ENCODE measurements around the gene SMC6. TPM values are rescaled to one million over a fixed set of nuclear protein-coding genes. Genes with fewer than 3 reads are reported as not detected.

SMC6 gene
- polyA plus RNA-seq, 1 donor from 2014 or later, result 20.1 TPM

GRCh38 chr2:17660219-17660618 is 93.4 kb downstream of the SMC6 start:
- no peak overlapping the region for H3K4me3 ChIP-seq (ENCODE audit: low read length)
- no peaks in the 10 kb centered on the region for H3K36me3 ChIP-seq (ENCODE audit: insufficient read depth, low read length)
- H3K4me2 ChIP-seq (ENCODE audit: low read length), result no peak overlapping the region
- H3K27ac ChIP-seq (ENCODE audit: low read length), result no peak overlapping the region
- H3K9me3 ChIP-seq (ENCODE audit: low read length), result no peaks in the 10 kb centered on the region
- H3K9me2 ChIP-seq (ENCODE audit: insufficient read depth, low read length), result no peaks in the 10 kb centered on the region
- H4K20me1 ChIP-seq (ENCODE audit: insufficient read depth), result no peaks in the 10 kb centered on the region
- H3F3A ChIP-seq (ENCODE audit: insufficient read depth, low read length, poor library complexity, severe bottlenecking), result no peaks in the 10 kb centered on the region
- H2AFZ ChIP-seq (ENCODE audit: low read depth, low read length), result no peak overlapping the region
- H3K9ac ChIP-seq (ENCODE audit: low read length), result no peak overlapping the region
- no peaks in the 10 kb centered on the region for H3K79me2 ChIP-seq (replicated peaks; ENCODE audit: insufficient read depth, low read length)
- TF ChIP-seq POLR2AphosphoS5 (IDR thresholded peaks at IDR 0.05), result no peak
- no peak for TF ChIP-seq MXI1 (conservative IDR thresholded peaks at IDR 0.05; ENCODE audit: poor library complexity, severe bottlenecking)
- TF ChIP-seq RAD21 (conservative IDR thresholded peaks at IDR 0.05), result no peak
- TF ChIP-seq EZH2 (IDR thresholded peaks at IDR 0.05; ENCODE audit: borderline replicate concordance, insufficient read depth, low read length, poor library complexity, severe bottlenecking), result no peak
- no peak for TF ChIP-seq REST (IDR thresholded peaks at IDR 0.05; ENCODE audit: borderline replicate concordance)
- no peak for TF ChIP-seq CTCF (IDR thresholded peaks at IDR 0.05; ENCODE audit: poor library complexity, severe bottlenecking)
- TF ChIP-seq SMC3 (conservative IDR thresholded peaks at IDR 0.05; ENCODE audit: poor library complexity), result no peak
- TF ChIP-seq EP300 (conservative IDR thresholded peaks at IDR 0.05; ENCODE audit: poor library complexity, severe bottlenecking), result no peak
- TF ChIP-seq TAF1 (IDR thresholded peaks at IDR 0.05; ENCODE audit: low read depth), result no peak
- no peaks in the 10 kb centered on the region for H3K27me3 ChIP-seq (ENCODE audit: insufficient read depth, low read depth, low read length)

- Histone ChIP-seq H2AFZ (ENCODE audit: low read depth, low read length) (no peak overlapping the region), H3K27ac (ENCODE audit: low read length) (no peak overlapping the region), H3F3A (ENCODE audit: insufficient read depth, low read length, poor library complexity, severe bottlenecking) (no peaks in the 10 kb centered on the region), H3K9me2 (ENCODE audit: insufficient read depth, low read length) (no peaks in the 10 kb centered on the region), H3K4me3 (ENCODE audit: low read length) (no peak overlapping the region), H3K36me3 (ENCODE audit: insufficient read depth, low read length) (no peaks in the 10 kb centered on the region), H3K4me2 (ENCODE audit: low read length) (no peak overlapping the region), H3K79me2 (replicated peaks; ENCODE audit: insufficient read depth, low read length) (no peaks in the 10 kb centered on the region), H3K9me3 (ENCODE audit: low read length) (no peaks in the 10 kb centered on the region), H4K20me1 (ENCODE audit: insufficient read depth) (no peaks in the 10 kb centered on the region), H3K27me3 (ENCODE audit: insufficient read depth, low read depth, low read length) (no peaks in the 10 kb centered on the region), H3K9ac (ENCODE audit: low read length) (no peak overlapping the region)
- no peak for TF ChIP-seq POLR2AphosphoS5 (IDR thresholded peaks at IDR 0.05)
- TF ChIP-seq REST (IDR thresholded peaks at IDR 0.05; ENCODE audit: borderline replicate concordance), result no peak
- no peak for TF ChIP-seq CTCF (IDR thresholded peaks at IDR 0.05; ENCODE audit: poor library complexity, severe bottlenecking)
- TF ChIP-seq EP300 (conservative IDR thresholded peaks at IDR 0.05; ENCODE audit: poor library complexity, severe bottlenecking), result no peak
- TF ChIP-seq RAD21 (conservative IDR thresholded peaks at IDR 0.05), result no peak
- TF ChIP-seq SMC3 (conservative IDR thresholded peaks at IDR 0.05; ENCODE audit: poor library complexity), result no peak
- no peak for TF ChIP-seq EZH2 (IDR thresholded peaks at IDR 0.05; ENCODE audit: borderline replicate concordance, insufficient read depth, low read length, poor library complexity, severe bottlenecking)
- no peak for TF ChIP-seq MXI1 (conservative IDR thresholded peaks at IDR 0.05; ENCODE audit: poor library complexity, severe bottlenecking)
- TF ChIP-seq TAF1 (IDR thresholded peaks at IDR 0.05; ENCODE audit: low read depth), result no peak
These were observed 95.3 kb downstream of the SMC6 start for GRCh38 chr2:17658251-17658843.

Measured in neural cell (in vitro differentiated cells).